ENCODE measurements around the gene LILRB4. TPM values are rescaled to one million over a fixed set of nuclear protein-coding genes. Genes with fewer than 3 reads are reported as not detected.
"Not testable (repeated sequence)": the region's sequence is repeated elsewhere in the genome, so short reads cannot be mapped to it uniquely, and the experiment has no call there.

LILRB4 gene
- total and polyA plus RNA-seq, 9 of the 15 experiments (the other 6 are each of a cell fraction or from before 2014, with no cell fraction given), result not detected

GRCh38 chr19:54624234-54624633 is 38.6 kb upstream of the LILRB4 start:
- in situ Hi-C loops (cut with MboI); H3K79me2 ChIP-seq (ENCODE audit: control insufficient read depth, insufficient read depth, low read length); H3K4me3 ChIP-seq; H3K27me3 ChIP-seq (ENCODE audit: control insufficient read depth in 2 of 2, insufficient read depth in 2 of 2, low read length in 2 of 2); DNase-seq (ENCODE audit: extremely low read depth in 1 of 4, low spot score in 3 of 4); H2AFZ ChIP-seq (ENCODE audit: low read depth, low read length); H3K36me3 ChIP-seq (ENCODE audit: control insufficient read depth, insufficient read depth, low read length); H3K4me2 ChIP-seq (ENCODE audit: insufficient read depth, low read length); BruUV-seq (replicated peaks); POLR2A ChIA-PET; H3K9me3 ChIP-seq (replicated peaks; ENCODE audit: control insufficient read depth, insufficient read depth, low read depth, low read length); H3K9me1 ChIP-seq (ENCODE audit: control insufficient read depth, insufficient read depth, low read length); H3K4me1 ChIP-seq (replicated peaks in 1 of 2; ENCODE audit: control insufficient read depth in 2 of 2, insufficient read depth in 2 of 2, low read length in 2 of 2); FAIRE-seq; H3K27ac ChIP-seq (ENCODE audit: extremely low read depth, low read depth, low read length); H3K9ac ChIP-seq (ENCODE audit: insufficient read depth in 1 of 2, low read depth in 2 of 2, low read length in 2 of 2); ATAC-seq; CTCF ChIA-PET (ENCODE audit: low intra/inter-chr PET ratio); intact Hi-C loops (cut with micrococcal nuclease); H4K20me1 ChIP-seq (replicated peaks; ENCODE audit: control insufficient read depth, insufficient read depth, low read length): not testable (repeated sequence)
- WGBS (ENCODE audit: insufficient coverage, low coverage, missing lambda C conversion rate), result 0% methylated on average over 3 of the region's 10 CpGs

DNA sequence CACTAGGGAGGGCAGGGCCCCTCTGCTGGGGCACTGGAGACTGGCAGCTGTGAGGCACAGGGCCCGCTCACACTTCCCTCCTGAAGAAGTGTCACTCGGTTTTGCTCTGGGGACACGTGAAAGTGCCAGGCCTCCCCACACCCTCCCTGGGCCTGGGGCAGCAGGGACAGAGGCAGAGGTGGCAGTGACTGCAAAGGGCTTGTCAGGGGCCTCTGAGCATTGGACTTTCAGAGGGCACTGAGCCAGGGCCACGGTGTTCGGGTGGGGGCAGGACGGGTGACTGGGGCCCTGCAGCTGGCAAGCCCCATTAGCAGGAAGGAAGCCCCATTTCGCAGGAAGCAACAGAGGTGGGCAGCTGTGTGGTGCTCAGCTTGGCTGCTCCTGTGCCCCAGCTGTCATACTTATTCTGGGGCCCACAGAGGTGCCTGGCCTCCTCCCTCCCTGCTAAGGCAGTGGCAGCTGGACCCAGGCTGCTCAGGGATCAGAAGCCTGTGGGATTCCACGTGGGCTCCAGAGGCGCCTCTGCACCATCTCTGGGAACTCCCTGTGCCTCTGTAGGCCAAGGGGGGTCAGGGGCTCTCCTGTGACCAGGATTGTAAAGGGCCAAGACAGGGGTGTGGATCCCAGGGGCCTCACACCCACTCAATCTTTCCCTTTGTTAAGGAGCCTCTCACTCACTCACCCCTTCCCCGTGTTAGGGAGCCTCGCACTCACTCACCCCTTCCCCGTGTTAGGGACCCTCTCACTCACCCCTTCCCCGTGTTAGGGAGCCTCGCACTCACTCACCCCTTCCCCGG is 37.7 kb upstream of the LILRB4 start:
- ATAC-seq; H4K20me1 ChIP-seq (replicated peaks; ENCODE audit: control insufficient read depth, insufficient read depth, low read length); intact Hi-C loops (cut with micrococcal nuclease); FAIRE-seq; H3K27ac ChIP-seq (ENCODE audit: extremely low read depth, low read depth, low read length); BruUV-seq (replicated peaks); H3K9me3 ChIP-seq (replicated peaks; ENCODE audit: control insufficient read depth, insufficient read depth, low read depth, low read length); H3K4me2 ChIP-seq (ENCODE audit: insufficient read depth, low read length); H3K9me1 ChIP-seq (ENCODE audit: control insufficient read depth, insufficient read depth, low read length); DNase-seq (ENCODE audit: extremely low read depth in 1 of 4, low spot score in 3 of 4); H3K4me3 ChIP-seq; H3K9ac ChIP-seq (ENCODE audit: insufficient read depth in 1 of 2, low read depth in 2 of 2, low read length in 2 of 2); POLR2A ChIA-PET; H2AFZ ChIP-seq (ENCODE audit: low read depth, low read length); H3K4me1 ChIP-seq (replicated peaks in 1 of 2; ENCODE audit: control insufficient read depth in 2 of 2, insufficient read depth in 2 of 2, low read length in 2 of 2); H3K79me2 ChIP-seq (ENCODE audit: control insufficient read depth, insufficient read depth, low read length); H3K36me3 ChIP-seq (ENCODE audit: control insufficient read depth, insufficient read depth, low read length); in situ Hi-C loops (cut with MboI): not testable (repeated sequence)
- CTCF ChIA-PET (ENCODE audit: low intra/inter-chr PET ratio), result interaction anchor here (0.6 kb wide), 1 partner anchor 298 kb away, joined by 3 read pairs; no protein-coding TSS in a partner anchor
- whole genome bisulfite sequencing (ENCODE audit: insufficient coverage, low coverage, missing lambda C conversion rate), result 0% methylated on average over 8 of the region's 15 CpGs
- peaks cover 3 to 12% of the 10 kb centered on the region in 2 experiments; a peak in 3 of 5 replicates for H3K27me3 ChIP-seq (ENCODE audit: control insufficient read depth in 2 of 2, insufficient read depth in 2 of 2, low read length in 2 of 2)

All from K562 (cell line).